Large intestine (tissue), 3 donors: ENCODE data around the gene PLEKHG2. TPM values are rescaled to one million over a fixed set of nuclear protein-coding genes. Genes with fewer than 3 reads are reported as not detected.
A peak's percentile ranks its signal among the peaks of the same experiment; 100 is the strongest.

Experiments used
- DNase-seq, 2 donors: peaks; one replicate each; pipeline versions ENCODE4 v3.0.0 to v3.0.0-alpha.2; 2013
- H3K27ac ChIP-seq: one replicate; pipeline ENCODE4 v1.5.1; 2013; ENCODE audit warnings: low read length
- H3K27me3 ChIP-seq: 2 replicates; pipeline ENCODE4 v1.6.1; 2013; ENCODE audit warnings: low read length; ENCODE audit not compliant: control insufficient read depth, insufficient read depth
- H3K36me3 ChIP-seq: 2 replicates; pipeline ENCODE4 v1.6.1; 2013; ENCODE audit warnings: low read length; ENCODE audit not compliant: control insufficient read depth, insufficient read depth
- H3K4me1 ChIP-seq: one replicate; pipeline ENCODE4 v1.6.1; 2013; ENCODE audit warnings: low read length; ENCODE audit not compliant: control insufficient read depth, insufficient read depth
- H3K4me3 ChIP-seq: one replicate; pipeline ENCODE4 v1.5.1; 2013; ENCODE audit warnings: low read length
- H3K9me3 ChIP-seq: one replicate; pipeline ENCODE4 v1.6.1; 2013; ENCODE audit warnings: mild to moderate bottlenecking, low read depth, low read length, moderate library complexity; ENCODE audit not compliant: control insufficient read depth
- WGBS: methylation state at CpG from one replicate; pipeline ENCODE4 v1.1.5; 2013; ENCODE audit warnings: low lambda C conversion rate; ENCODE audit not compliant: insufficient coverage; 5-methylcytosine and 5-hydroxymethylcytosine counted together
- polyA plus RNA-seq: library from polyadenylated mRNA; unstranded; fragments of 120-200 nt; gene quantifications from one replicate; pipeline ENCODE4 v1.2.1, GENCODE V29; 2013

PLEKHG2 gene
- polyA plus RNA-seq, 1 donor: 21.1 TPM

DNA sequence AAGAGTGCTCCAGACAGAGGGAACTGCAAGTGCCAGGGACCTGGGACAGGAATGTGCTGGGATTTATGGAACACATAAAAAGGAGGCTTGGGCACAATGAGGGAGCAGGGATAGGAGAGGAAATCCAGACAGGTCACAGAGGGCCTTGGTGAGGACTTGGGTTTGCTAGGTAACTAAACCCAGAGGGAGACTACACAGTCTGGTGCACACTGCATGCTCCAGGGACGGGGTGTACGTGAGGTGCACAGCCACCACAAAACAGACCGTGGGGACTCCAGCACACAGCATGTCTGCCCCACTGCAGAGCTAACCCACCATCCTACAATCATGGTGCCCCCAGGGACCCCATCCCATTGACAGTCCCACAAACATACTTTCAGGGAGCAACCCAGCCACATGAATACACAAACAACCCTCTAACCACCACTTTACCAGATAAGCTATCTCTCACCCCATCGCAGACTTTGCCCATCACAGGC, 11.4 kb upstream of the PLEKHG2 start:
- peaks cover 74% of the 10 kb centered on the region for H3K4me1 ChIP-seq
- no CpG with 5 or more reads among the region's 4 CpGs for WGBS
- H3K9me3 ChIP-seq: peaks cover 4% of the 10 kb centered on the region
- H3K4me3 ChIP-seq: no peak overlapping the region
- peak overlapping the region; percentile 96 for H3K27ac ChIP-seq
- H3K36me3 ChIP-seq: peaks cover 7% of the 10 kb centered on the region
- no peaks in the 10 kb centered on the region for H3K27me3 ChIP-seq
- DNase-seq: no peak

DNA sequence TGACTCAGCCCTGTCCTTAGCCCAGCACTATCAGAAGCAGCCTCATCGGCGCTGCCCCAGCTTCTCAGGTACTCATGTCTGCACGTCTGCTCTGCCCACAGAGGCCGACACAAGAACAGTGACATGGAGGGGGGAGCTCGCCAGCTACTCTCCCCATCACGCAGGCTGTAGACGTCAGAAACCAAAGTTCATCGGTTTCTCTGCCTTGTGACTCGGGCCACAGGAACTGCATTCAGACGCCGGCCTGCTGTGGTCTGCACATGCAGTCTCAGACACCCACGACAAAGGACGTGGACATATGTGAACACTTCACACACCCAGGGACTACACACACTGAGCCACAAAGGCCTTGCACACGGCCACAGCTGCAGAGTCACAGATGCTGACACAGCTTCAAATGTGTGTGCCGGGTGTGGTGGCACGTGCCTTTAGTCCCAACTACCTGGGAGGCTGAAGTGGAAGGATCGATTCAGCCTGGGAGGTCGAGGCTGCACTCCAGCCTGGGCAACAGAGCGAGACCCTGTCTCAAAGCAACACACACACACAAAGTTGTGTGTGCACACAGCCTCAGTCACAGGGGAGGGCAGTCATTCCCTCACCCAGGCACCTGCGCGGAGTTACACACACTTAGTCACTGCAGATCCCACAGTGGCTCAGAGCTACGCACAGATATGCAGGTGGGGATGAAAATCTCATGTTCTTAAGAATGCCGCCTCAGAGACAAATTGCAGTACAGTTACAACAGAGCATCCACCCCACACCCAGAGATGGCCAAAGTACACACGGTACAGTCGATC, 10.7 kb upstream of the PLEKHG2 start:
- H3K9me3 ChIP-seq: peaks cover 4% of the 10 kb centered on the region
- H3K36me3 ChIP-seq: peaks cover 7% of the 10 kb centered on the region
- H3K4me3 ChIP-seq: peak overlapping the region; percentile 9
- H3K27me3 ChIP-seq: no peaks in the 10 kb centered on the region
- DNase-seq: peak; percentile 99
- peak overlapping the region; percentile 96 for H3K27ac ChIP-seq
- peaks cover 74% of the 10 kb centered on the region for H3K4me1 ChIP-seq
- WGBS: no CpG with 5 or more reads among the region's 25 CpGs

DNA sequence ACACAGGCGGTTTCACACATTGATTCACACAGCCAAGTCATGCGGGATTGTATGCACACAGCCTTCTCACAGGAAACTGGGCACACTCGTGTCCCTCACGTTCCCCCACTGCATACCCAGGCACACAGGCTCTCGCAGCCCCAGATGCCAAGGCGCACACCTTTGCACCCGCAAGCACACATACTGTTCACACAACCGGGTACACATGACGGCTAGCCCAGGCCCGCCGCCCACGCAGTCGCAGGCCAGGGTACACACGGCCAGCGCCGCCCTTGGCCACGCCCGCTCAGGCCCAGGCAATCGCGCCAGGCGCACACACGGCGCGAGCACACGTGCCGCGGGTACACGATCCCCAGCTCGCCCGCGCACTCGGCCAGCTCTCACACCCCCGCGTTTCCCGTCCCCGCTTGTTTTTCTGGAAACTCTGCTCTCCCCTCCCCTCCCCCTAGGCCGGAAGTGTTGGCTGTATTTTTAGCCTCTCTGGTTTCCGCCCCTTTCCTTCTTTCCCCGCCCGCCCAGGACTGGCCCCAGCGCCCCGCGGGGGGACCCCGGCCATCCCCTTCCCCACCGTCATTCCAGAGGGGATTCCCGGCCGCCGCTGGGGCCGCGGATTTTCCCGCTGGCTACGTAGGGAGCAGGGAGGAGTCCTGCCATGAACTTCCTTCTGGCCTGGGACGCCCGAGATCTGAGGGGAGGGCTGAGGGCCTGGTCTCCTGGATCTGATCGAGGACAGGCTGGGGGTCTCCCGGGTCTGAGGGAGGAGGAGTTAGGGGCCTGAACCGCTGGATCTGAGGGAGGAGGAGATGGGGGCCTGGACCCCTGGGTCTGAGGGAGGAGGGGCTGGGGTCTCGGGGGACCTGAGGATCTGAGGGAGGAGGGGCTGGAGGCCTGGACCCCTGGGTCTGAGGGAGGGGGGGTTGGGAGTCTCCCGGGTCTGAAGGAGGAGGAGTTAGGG, 9.8 kb upstream of the PLEKHG2 start:
- Histone ChIP-seq H3K27ac (peak overlapping the region; percentile 96), H3K27me3 (no peaks in the 10 kb centered on the region), H3K36me3 (peaks cover 1% of the 10 kb centered on the region), H3K9me3 (peaks cover 4% of the 10 kb centered on the region), H3K4me3 (peak overlapping the region; percentile 30), H3K4me1 (peaks cover 71% of the 10 kb centered on the region)
- DNase-seq: peak; percentile 93 to 97
- WGBS: no CpG with 5 or more reads among the region's 59 CpGs

DNA sequence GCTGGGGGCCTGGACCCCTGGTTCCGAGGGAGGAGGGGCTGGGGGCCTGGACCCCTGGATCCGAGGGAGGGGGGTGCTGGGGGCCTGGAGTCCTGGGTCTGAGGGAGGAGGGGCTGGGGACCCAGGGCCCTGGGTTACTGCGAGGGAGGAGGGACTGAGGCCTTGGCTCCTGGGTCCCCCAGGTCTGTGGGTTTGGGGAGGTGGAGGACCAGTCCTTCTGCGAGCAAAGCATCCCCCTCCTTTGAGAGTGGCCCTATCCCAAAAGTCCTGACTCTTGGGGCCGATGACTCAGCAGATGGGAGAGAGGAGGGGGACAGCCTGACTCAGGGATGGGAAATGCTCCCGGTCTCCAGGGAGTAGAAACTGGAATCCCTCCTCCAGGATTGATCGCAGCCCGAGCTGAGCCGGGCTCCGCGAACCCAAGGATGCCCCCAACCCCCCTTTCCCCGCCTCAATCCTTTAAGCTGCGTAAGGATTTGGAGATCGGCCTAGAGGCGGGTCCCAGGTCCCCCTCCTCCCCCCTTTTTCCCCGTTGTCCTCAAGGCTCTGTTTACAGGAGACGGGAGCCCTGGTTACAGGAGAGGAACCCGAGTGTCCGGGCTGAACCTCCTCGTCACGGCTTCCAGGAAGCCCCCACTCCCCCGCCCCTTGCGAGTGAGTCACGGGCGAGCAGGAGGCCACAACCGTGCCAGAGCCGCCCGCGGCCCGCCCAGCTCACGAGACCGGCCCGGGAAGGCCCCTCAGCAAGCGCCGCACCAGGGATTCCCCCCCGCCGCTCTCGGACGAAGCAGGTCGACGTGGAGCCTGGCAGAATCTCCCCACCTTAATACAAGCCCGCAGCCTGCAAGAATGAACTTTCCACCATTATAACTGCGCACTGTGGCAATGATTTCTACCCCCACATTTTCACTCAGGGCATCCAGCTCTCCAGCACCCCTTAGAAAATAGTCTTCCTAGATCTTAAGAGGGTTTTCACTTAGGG, 8.8 kb upstream of the PLEKHG2 start:
- peak; percentile 97 to 98 for DNase-seq
- Histone ChIP-seq H3K4me3 (peak overlapping the region; percentile 30), H3K4me1 (peaks cover 62% of the 10 kb centered on the region)

DNA sequence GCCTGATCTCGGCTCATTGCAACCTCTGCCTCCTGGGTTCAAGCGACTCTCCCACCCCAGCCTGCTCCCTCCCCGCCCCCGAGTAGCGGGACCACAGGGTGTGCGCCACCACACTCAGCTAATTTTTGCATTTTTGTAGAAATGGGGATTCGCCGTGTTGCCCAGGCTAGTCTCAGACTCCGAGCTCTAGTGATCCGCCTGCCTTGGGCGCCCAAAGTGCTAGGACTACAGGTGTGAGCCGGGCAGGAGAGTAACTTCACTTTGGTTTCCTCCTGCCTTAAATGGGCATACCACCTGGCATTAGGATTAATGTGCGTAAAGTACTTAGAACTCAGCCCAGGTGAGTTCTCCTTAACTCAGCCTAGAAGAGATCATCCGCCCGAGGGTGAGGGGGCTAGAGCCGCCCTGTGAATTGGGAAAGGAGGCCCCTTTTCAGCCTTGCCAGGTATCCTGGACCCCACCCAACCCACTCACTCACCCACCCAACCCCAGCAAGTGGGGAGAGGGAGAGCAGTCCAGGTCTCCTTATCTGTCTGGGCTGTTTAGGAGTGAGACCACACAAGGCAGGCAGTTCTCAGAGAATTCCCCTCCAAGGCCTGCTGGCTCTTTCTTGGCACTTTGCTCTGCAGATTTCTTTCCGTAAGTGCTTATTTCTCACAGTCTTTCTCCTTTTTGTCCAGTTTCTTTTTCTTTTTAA, 7.1 kb upstream of the PLEKHG2 start:
- H3K36me3 ChIP-seq: peaks cover 15% of the 10 kb centered on the region
- DNase-seq: no peak
- peak overlapping the region; percentile 98 for H3K27ac ChIP-seq
- H3K4me1 ChIP-seq: peaks cover 49% of the 10 kb centered on the region
- H3K9me3 ChIP-seq: no peaks in the 10 kb centered on the region
- H3K27me3 ChIP-seq: no peaks in the 10 kb centered on the region
- H3K4me3 ChIP-seq: peak overlapping the region; percentile 78
- 100% methylated on average over 1 of the region's 17 CpGs for WGBS

More for the DNA sequence above, 8.8 kb upstream of the PLEKHG2 start:
- Histone ChIP-seq H3K27ac (peak overlapping the region; percentile 96), H3K36me3 (peaks cover 11% of the 10 kb centered on the region), H3K27me3 (no peaks in the 10 kb centered on the region), H3K9me3 (peaks cover 4% of the 10 kb centered on the region)
- WGBS: no CpG with 5 or more reads among the region's 43 CpGs

DNA sequence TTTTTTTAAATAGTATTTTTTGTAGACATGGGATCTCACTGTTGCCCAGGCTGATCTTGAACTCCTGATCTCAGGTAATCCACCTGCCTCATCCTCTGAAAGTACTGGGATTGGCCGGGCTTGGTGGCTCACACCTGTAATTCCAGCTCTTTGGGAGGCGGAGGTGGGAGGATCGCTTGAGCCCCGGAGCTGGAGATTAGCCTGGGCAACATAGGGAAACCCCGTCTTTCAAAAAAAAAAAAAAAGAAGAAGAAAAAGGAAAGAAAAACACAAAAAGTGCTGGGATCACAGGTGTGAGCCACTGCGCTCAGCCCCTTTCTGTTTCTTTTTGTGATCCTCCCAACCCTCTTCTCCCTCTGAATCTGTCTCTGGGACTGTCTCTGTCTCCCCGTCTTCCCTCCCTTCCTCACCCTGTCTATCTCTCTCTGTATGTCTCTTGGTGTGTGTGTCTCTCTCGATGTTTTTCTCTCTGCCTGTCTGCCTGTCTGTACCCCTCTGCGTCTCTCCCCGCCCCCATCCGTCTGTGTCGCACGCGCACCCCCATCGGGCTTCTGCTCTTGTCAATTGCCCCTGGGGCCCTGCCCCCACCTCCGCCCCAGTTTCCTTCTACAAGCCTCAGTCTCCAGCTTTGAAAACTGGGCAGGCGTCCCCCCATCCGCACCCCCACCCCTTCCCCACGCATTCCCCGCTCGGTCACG, 6.4 kb upstream of the PLEKHG2 start:
- Histone ChIP-seq H3K27me3 (no peaks in the 10 kb centered on the region), H3K27ac (peak overlapping the region; percentile 98), H3K9me3 (no peaks in the 10 kb centered on the region), H3K36me3 (peaks cover 15% of the 10 kb centered on the region), H3K4me3 (peak overlapping the region; percentile 78), H3K4me1 (peaks cover 49% of the 10 kb centered on the region)
- 10% methylated on average over 2 of the region's 22 CpGs for WGBS
- DNase-seq: peak in 1 of 2 donors; percentile 82

DNA sequence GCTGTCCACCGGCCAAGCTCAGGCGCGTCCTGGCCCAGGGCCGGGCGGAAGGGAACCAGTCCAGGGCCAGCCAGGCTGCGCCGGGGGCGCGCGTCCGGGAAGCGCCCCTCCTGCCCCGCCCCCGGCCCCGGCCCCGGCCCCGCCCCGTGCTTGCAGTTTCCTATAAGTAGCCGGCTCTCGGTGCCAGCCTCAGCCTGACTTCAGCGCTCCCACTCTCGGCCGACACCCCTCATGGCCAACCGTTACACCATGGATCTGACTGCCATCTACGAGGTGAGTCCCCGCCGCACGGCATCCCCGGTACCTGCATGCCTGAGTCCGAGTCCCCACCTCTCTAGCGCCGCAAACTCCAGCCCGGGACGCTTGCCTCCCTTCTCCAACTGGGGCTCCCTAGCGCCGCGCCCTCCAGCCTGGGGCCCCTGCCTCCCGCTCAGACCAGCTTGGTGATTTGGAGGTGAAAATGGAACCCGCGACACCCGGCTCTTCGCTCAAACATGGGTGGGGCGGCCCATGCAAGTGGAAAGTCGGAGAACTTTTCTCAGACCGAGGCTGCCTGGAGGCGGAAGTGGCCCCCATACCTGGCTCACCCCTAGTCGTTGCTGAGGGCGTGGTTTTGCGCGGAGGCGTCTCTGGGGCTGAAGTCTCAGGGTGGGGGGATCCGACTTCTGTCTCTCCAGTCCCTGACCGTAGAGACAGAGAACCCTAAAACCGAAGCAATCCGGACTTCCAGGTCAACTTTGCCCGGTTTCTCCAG, 5.6 kb upstream of the PLEKHG2 start, which contains the start of gene ZFP36:
Gene ZFP36, plus strand, starts transcription at position 192 of the 754 bp plus-strand sequence. Its CDS starts 58 bp downstream, at position 250.
- Histone ChIP-seq H3K27ac (peak within 1 kb of the TSS; percentile 98), H3K36me3 (peaks cover 15% of the 10 kb centered on the region), H3K4me3 (peak within 1 kb of the TSS; percentile 78), H3K27me3 (no peaks in the 10 kb centered on the region), H3K4me1 (peaks cover 49% of the 10 kb centered on the region), H3K9me3 (no peaks in the 10 kb centered on the region)
- no CpG with 5 or more reads among the region's 56 CpGs for WGBS
- DNase-seq: peak; percentile 84 to 87

DNA sequence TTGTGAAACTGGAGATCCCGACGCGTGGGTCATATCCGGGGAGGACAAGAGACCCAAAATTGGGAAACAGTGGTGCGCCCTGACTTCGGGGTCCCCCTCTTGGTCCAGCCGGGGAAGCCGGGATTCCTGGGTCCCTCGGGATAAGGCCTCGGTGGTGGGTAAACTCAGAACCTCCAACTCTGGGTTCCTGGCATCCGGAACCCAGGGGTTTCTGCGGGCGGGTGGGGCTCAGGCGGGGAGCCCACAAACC, 5.1 kb upstream of the PLEKHG2 start:
- H3K27me3 ChIP-seq: no peaks in the 10 kb centered on the region
- WGBS: no CpG with 5 or more reads among the region's 14 CpGs
- DNase-seq: no peak
- peaks cover 15% of the 10 kb centered on the region for H3K36me3 ChIP-seq
- peak overlapping the region; percentile 78 for H3K4me3 ChIP-seq
- peaks cover 44% of the 10 kb centered on the region for H3K4me1 ChIP-seq
- no peaks in the 10 kb centered on the region for H3K9me3 ChIP-seq
- H3K27ac ChIP-seq: peak overlapping the region; percentile 98
